SU-DHL-6 (cell line): Measurements from ENCODE around the gene INTS1.

Experiments used
- EZH2phosphoT487 ChIP-seq: fragments of 200-600 bp; sonication (generic), shearing (Covaris generic); conservative IDR thresholded peaks from 2 replicates; pipeline ENCODE4 v1.6.1; 2018; ENCODE audit warnings: mild to moderate bottlenecking, antibody characterized with exemption, low read length, moderate library complexity, mixed read lengths
- TF ChIP-seq, protein P1 (sequence below): fragments of 200-600 bp; sonication (generic); IDR thresholded peaks from one replicate; pipeline ENCODE4 v1.5.1; 2017; ENCODE audit warnings: antibody characterized with exemption, mild to moderate bottlenecking, low read length, moderate library complexity; ENCODE audit not compliant: insufficient read depth, poor library complexity, severe bottlenecking

DNA sequence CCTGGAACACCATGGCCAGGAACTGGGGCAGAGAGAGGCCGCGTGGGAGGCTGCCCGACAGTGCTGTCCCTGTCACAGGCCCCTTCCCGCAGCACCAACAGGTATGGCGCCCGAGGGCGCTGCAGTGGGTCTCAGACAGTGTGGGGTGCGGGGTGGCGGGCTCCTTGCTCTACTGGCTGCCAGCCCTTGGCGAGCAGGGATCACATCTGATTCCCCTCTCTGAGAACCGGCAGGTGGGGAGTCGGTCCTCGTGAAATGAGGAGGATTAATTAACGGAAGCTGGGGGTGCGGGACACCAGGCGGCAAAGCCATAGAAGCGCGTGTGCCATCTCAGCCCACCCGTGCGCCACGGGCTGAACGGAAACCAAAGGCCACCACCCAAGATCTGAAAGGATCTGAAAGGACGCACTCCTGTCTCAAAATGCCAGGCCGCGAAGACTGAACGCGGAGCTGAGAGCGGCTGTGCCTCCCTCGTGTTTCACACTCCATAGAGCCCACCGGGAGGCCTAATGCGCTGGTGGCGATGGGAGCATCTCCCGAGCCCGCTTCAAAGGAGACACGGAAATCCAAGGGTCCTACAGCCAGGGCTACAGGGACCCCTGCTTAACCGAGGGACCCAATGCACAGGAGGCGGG is 6.8 kb downstream of the INTS1 start:
- TF ChIP-seq, protein P1, sequence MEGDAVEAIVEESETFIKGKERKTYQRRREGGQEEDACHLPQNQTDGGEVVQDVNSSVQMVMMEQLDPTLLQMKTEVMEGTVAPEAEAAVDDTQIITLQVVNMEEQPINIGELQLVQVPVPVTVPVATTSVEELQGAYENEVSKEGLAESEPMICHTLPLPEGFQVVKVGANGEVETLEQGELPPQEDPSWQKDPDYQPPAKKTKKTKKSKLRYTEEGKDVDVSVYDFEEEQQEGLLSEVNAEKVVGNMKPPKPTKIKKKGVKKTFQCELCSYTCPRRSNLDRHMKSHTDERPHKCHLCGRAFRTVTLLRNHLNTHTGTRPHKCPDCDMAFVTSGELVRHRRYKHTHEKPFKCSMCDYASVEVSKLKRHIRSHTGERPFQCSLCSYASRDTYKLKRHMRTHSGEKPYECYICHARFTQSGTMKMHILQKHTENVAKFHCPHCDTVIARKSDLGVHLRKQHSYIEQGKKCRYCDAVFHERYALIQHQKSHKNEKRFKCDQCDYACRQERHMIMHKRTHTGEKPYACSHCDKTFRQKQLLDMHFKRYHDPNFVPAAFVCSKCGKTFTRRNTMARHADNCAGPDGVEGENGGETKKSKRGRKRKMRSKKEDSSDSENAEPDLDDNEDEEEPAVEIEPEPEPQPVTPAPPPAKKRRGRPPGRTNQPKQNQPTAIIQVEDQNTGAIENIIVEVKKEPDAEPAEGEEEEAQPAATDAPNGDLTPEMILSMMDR, result no peak
- no peak for TF ChIP-seq EZH2phosphoT487
